ENCODE measurements around the gene CHAD. TPM values are rescaled to one million over a fixed set of nuclear protein-coding genes. Genes with fewer than 3 reads are reported as not detected.
A peak's percentile ranks its signal among the peaks of the same experiment; 100 is the strongest.

Gene CHAD
- total and polyA plus RNA-seq, 8 donors = 0.45 to 12.0 (median 4.9) TPM; not detected in 1

GRCh38 chr17:50451943-50452629 lies 16.6 kb downstream of the CHAD start:
- H3K27ac ChIP-seq = peak overlapping the region in 1 of 5 donors; percentile 30
- TF ChIP-seq CTCF (IDR thresholded peaks at IDR 0.05) (no peak), POLR2A (IDR thresholded peaks at IDR 0.05) (no peak), EP300 (IDR thresholded peaks at IDR 0.05) (no peak), POLR2AphosphoS5 (IDR thresholded peaks at IDR 0.05) (no peak)
- intact Hi-C loops (cut with DNase I; ENCODE audit: low total_unique reads) = no loop called here

DNA sequence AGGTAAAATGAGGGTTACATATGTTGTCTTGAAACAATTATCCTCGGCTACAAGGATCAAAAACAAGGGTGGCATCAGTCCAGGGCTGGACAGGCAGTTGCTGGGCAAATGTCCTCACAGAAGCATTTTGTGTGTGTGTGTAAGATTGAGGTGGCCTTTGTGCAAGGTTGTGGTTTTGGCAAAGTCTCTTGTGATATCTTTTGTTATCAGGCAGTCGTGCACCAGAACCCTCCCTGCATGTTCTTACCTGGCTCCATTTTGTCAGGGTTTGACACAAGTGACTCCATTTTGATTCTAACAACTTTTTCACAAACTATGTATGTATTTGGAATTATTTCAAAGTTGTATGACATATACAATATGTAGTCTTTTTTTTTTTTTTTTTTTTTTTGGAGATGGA lies 20.0 kb downstream of the CHAD start:
- TF ChIP-seq POLR2AphosphoS5 (IDR thresholded peaks at IDR 0.05) = no peak
- no peak for TF ChIP-seq EP300 (IDR thresholded peaks at IDR 0.05)
- no peak for TF ChIP-seq POLR2A (IDR thresholded peaks at IDR 0.05)
- no peak for TF ChIP-seq CTCF (IDR thresholded peaks at IDR 0.05)
- peaks cover 14 to 60% (median 32%) of the 10 kb centered on the region in 4 donors for H3K4me1 ChIP-seq
- H3K27me3 ChIP-seq = no peaks in the 10 kb centered on the region
- DNase-seq = no peak
- H3K9me3 ChIP-seq = no peaks in the 10 kb centered on the region
- peak overlapping the region in 2 of 5 donors; percentile 25 to 46 for H3K27ac ChIP-seq
- H3K4me3 ChIP-seq = no peak overlapping the region
- 28 to 63% (median 51%) methylated on average over 2 of the region's 2 CpGs for WGBS, 5 donors
- intact Hi-C loops (cut with DNase I; ENCODE audit: low total_unique reads) = no loop called here
- peaks cover 0 to 3% (median 0%) of the 10 kb centered on the region in 4 donors for H3K36me3 ChIP-seq

More at GRCh38 chr17:50451943-50452629, 16.6 kb downstream of the CHAD start:
- Histone ChIP-seq H3K27me3 (no peaks in the 10 kb centered on the region), H3K36me3 (peaks cover 0 to 12% (median 6%) of the 10 kb centered on the region in 4 donors), H3K9me3 (no peaks in the 10 kb centered on the region), H3K4me1 (peaks cover 12 to 26% (median 16%) of the 10 kb centered on the region in 4 donors), H3K4me3 (no peak overlapping the region)
- DNase-seq = no peak
- WGBS, 5 donors = 58 to 70% (median 63%) methylated on average over 7 of the region's 7 CpGs

DNA sequence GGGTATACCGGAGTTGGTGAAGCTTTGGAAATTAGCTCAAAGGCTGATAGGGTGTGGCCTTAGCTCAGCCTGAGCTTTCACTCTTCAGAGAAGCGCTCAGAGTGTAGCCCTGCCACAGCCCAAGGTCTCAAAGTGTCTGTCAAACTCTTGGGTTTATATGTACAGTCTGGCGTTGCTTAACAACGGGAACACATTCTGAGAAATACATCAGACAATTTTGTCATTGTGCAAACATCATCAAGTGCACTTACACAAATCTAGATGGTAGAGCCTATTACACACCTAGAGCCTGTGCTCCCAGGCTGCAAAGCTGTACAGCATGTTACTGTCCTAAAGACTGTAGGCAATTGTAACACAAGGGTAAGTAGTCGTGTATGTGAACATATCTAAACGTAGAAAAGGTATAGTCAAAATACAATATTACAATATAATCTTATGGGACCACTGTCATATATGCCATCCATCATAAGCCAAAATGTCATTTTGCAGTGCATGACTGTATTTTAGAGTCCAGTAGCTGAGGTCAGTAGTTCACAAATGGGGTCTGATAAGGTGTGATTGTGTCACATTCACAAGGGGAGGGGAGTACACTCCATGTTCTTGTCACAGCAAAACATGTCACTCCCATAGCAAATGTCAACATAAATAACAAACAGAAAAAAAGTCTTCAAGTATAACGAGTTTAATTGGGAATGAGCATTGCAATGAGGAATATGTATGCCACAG lies 20.6 kb downstream of the CHAD start:
- DNase-seq = peak in 1 of 2 donors; percentile 80
- H3K27ac ChIP-seq = peak overlapping the region in 3 of 5 donors; percentile 25 to 46 (median 31)

DNA sequence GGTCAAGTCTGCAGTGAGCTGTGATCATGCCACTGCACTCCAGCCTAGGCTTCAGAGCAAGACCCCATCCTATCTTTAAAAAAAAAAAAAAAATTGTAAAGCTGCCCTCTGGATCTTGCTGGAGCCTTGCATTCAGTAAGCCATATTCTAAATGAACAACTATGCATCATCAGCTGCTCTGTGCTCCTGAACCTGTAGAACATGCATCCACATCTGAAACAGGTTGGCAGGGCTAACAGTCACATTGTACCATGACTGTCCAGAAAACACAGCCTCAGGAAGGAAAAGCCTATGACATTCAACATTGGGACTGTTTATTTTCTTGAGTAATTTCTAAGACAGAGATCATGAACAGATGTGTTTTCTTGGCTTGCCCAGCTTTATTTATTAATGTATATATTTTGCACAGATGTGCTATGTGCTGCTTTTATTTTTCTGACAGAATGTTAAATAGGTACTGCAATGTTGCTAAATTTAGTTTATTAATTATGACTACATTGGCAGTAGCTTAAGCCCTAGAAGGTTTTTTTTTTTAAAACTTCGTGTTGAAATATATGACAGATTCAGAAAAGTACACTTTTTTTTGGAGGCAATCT lies 22.9 kb downstream of the CHAD start:
- no peak for TF ChIP-seq EP300 (IDR thresholded peaks at IDR 0.05)
- TF ChIP-seq CTCF (IDR thresholded peaks at IDR 0.05) = no peak
- TF ChIP-seq POLR2AphosphoS5 (IDR thresholded peaks at IDR 0.05) = no peak
- TF ChIP-seq POLR2A (IDR thresholded peaks at IDR 0.05) = no peak
- peaks cover 22 to 75% (median 50%) of the 10 kb centered on the region in 4 donors for H3K4me1 ChIP-seq
- 11 to 32% (median 19%) methylated on average over 1 of the region's 1 CpG for WGBS, 5 donors

More for the DNA sequence above, 20.6 kb downstream of the CHAD start:
- Histone ChIP-seq H3K9me3 (no peaks in the 10 kb centered on the region), H3K36me3 (peaks cover 0 to 3% (median 0%) of the 10 kb centered on the region in 4 donors), H3K4me3 (no peak overlapping the region), H3K27me3 (no peaks in the 10 kb centered on the region), H3K4me1 (peaks cover 18 to 65% (median 38%) of the 10 kb centered on the region in 4 donors)
- intact Hi-C loops (cut with DNase I; ENCODE audit: low total_unique reads) = no loop called here
- TF ChIP-seq POLR2A (IDR thresholded peaks at IDR 0.05) (no peak), EP300 (IDR thresholded peaks at IDR 0.05) (no peak), POLR2AphosphoS5 (IDR thresholded peaks at IDR 0.05) (no peak)
- WGBS, 5 donors = 47 to 67% (median 53%) methylated on average over 7 of the region's 7 CpGs

More for the DNA sequence above, 22.9 kb downstream of the CHAD start:
- Histone ChIP-seq H3K36me3 (peaks cover 0 to 3% (median 0%) of the 10 kb centered on the region in 4 donors), H3K27ac (peak overlapping the region in 3 of 5 donors; percentile 12 to 46 (median 32)), H3K9me3 (no peaks in the 10 kb centered on the region), H3K4me3 (no peak overlapping the region), H3K27me3 (no peaks in the 10 kb centered on the region)
- intact Hi-C loops (cut with DNase I; ENCODE audit: low total_unique reads) = no loop called here
- DNase-seq = no peak
